HepG2 (cell line): ENCODE results near the gene FIZ1. TPM values are rescaled to one million over a fixed set of nuclear protein-coding genes. Genes with fewer than 3 reads are reported as not detected.

Source experiments
- ASH2L ChIP-seq: fragments of 300-600, 200-600 bp; sonication (generic); IDR thresholded peaks from 2 replicates; pipeline ENCODE4 v1.7.0; 2017; ENCODE audit warnings: low read depth, mild to moderate bottlenecking, moderate library complexity, mixed read lengths, low read length; ENCODE audit not compliant: insufficient read length
- BHLHE40 ChIP-seq: IDR thresholded peaks from 2 replicates; pipeline ENCODE4 v1.6.1; 2011; ENCODE audit warnings: low read length, improper control_type of control experiment
- HOXA7 ChIP-seq: sonication (generic); formaldehyde crosslinking; IDR thresholded peaks from 2 replicates; pipeline ENCODE4 v1.8.1; 2022; ENCODE audit warnings: mild to moderate bottlenecking, missing genetic modification reagents, moderate library complexity
- KDM2A ChIP-seq: sonication (generic); formaldehyde crosslinking; IDR thresholded peaks from 2 replicates; pipeline ENCODE4 v1.4.0; 2020; ENCODE audit warnings: low read depth, missing genetic modification reagents, borderline replicate concordance
- NR3C1 ChIP-seq: sonication (generic); formaldehyde crosslinking; IDR thresholded peaks from 2 replicates; pipeline ENCODE4 v1.4.0; 2020; ENCODE audit warnings: missing genetic modification reagents
- U2AF1 ChIP-seq: fragments of 200-400 bp; formaldehyde crosslinking; optimal IDR thresholded peaks from 2 replicates; pipeline ENCODE3; 2017; ENCODE audit warnings: mild to moderate bottlenecking, low read depth, low read length
- ZNF510 ChIP-seq: sonication (generic); formaldehyde crosslinking; IDR thresholded peaks from 2 replicates; pipeline ENCODE4 v1.4.0; 2020; ENCODE audit warnings: low read depth, mild to moderate bottlenecking, missing genetic modification reagents
- ZNF530 ChIP-seq: sonication (generic); formaldehyde crosslinking; IDR thresholded peaks from 2 replicates; pipeline ENCODE4 v1.5.0; 2020; ENCODE audit warnings: low read depth, mild to moderate bottlenecking, missing genetic modification reagents
- ZNF563 ChIP-seq: sonication (generic); formaldehyde crosslinking; IDR thresholded peaks from 2 replicates; pipeline ENCODE4 v1.8.0; 2022; ENCODE audit warnings: mild to moderate bottlenecking, moderate library complexity, missing genetic modification reagents
- polyA plus RNA-seq, 8 experiments: library from polyadenylated mRNA; depleted of rRNA in 3 of 8; stranded (reverse) in 7 of 8; unstranded in 1 of 8; fragments of >200 nt; fragmentation: Illumina TruSeq in 4 of 8; extraction: Trizol in 4 of 8; gene quantifications; 2 replicates each; pipeline versions ENCODE4 v1.2.1 to v1.2.3, GENCODE V29; 2011 to 2016; ENCODE audit warnings: low read depth in 4 of 8, missing spikeins in 1 of 8, mixed read lengths in 1 of 8; ENCODE audit not compliant: insufficient read depth in 1 of 8
- total RNA-seq, 5 experiments: library from RNA; depleted of rRNA; stranded (reverse); fragments of >200 nt; fragmentation: Illumina TruSeq; extraction: Trizol; gene quantifications; 2 replicates each; pipeline ENCODE4 v1.2.3, GENCODE V29; 2016; ENCODE audit warnings: low read depth in 1 of 5
- TF ChIP-seq, protein P1 (sequence below): sonication (generic); formaldehyde crosslinking; IDR thresholded peaks from 2 replicates; pipeline ENCODE4 v1.8.1; 2023; ENCODE audit warnings: mild to moderate bottlenecking, inconsistent platforms, moderate library complexity, missing genetic modification reagents, borderline replicate concordance
- TF ChIP-seq, protein P2 (sequence below): sonication (generic); formaldehyde crosslinking; IDR thresholded peaks from 2 replicates; pipeline ENCODE4 v1.8.1; 2023; ENCODE audit warnings: missing genetic modification reagents, inconsistent platforms, borderline replicate concordance
- TF ChIP-seq, protein P3 (sequence below): sonication (generic); formaldehyde crosslinking; IDR thresholded peaks from 2 replicates; pipeline ENCODE4 v1.9.0; 2021; ENCODE audit warnings: missing genetic modification reagents, borderline replicate concordance
- TF ChIP-seq, protein P4 (sequence below): sonication (generic); formaldehyde crosslinking; IDR thresholded peaks from 2 replicates; pipeline ENCODE4 v1.4.0; 2020; ENCODE audit warnings: mild to moderate bottlenecking, missing genetic modification reagents
- TF ChIP-seq, protein P5 (sequence below): sonication (generic); formaldehyde crosslinking; IDR thresholded peaks from 2 replicates; pipeline ENCODE4 v1.4.0; 2020; ENCODE audit warnings: missing genetic modification reagents, mild to moderate bottlenecking, borderline replicate concordance

FIZ1 gene
- total and polyA plus RNA-seq, 2 of the 13 experiments (the other 11 are each of a cell fraction or from before 2014, with no cell fraction given): 3.6 to 5.9 TPM

DNA sequence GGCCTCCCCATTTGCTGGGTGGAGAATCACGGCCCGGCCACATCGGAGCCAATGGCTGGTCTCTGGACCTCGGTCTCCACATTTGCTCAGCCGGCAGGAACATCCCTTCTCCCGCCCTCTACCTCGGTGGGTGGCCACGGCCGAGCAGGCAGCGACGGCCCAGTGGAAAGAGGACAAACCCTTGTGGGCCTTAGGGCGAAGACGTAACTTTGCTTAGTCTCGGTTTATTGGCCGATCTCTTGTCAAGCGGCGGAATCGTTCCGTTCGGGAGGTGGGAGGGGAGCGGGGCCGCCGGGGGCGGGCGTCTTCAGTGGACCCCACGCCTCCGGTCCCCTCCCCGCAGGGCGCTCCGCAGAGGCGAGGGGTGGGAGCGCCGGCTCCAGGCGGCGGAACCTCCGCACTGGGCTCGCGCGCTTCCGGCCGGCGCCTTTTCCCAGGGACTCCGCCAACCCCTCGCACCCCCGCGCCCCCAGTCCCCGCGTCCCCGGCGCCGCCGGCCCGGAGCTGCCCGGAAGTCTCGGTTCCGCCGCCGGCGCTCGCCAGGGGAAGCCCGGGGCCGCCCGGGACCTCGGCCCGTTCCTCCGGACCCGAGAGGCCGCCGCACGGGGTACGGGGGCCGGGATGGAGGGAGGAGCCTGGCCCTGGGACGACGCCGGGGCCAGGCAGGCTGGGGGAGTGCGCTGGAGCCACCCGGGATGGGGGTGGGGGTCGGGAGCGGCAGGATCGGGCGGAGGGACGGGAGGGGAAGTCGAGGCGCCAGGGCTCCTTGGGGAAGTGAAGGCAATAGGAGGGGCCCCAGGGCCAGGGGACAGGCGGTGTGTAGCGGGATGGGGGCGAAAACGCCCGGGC is 41.5 kb upstream of the FIZ1 start, which contains the start of gene ZNF580 (continued):
- TF ChIP-seq BHLHE40 (no peak), KDM2A (CRISPR knock-in tag) (peak; percentile 94), NR3C1 (CRISPR knock-in tag) (no peak), ZNF563 (peak; percentile 66; the same call in 1 of the 2 replicates), ZNF530 (CRISPR knock-in tag) (no peak), HOXA7 (CRISPR knock-in tag) (no peak), ASH2L (peak; percentile 36), U2AF1 (no peak), ZNF510 (no peak)
- TF ChIP-seq, protein P1, sequence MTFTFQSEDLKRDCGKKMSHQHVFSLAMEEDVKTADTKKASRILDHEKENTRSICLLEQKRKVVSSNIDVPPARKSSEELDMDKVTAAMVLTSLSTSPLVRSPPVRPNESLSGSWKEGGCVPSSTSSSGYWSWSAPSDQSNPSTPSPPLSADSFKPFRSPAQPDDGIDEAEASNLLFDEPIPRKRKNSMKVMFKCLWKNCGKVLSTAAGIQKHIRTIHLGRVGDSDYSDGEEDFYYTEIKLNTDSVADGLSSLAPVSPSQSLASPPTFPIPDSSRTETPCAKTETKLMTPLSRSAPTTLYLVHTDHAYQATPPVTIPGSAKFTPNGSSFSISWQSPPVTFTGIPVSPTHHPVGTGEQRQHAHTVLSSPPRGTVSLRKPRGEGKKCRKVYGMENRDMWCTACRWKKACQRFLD (CRISPR knock-in tag): 0 out of 2 replicates have a peak, but pooled peaks have one; percentile 66
- TF ChIP-seq, protein P2, sequence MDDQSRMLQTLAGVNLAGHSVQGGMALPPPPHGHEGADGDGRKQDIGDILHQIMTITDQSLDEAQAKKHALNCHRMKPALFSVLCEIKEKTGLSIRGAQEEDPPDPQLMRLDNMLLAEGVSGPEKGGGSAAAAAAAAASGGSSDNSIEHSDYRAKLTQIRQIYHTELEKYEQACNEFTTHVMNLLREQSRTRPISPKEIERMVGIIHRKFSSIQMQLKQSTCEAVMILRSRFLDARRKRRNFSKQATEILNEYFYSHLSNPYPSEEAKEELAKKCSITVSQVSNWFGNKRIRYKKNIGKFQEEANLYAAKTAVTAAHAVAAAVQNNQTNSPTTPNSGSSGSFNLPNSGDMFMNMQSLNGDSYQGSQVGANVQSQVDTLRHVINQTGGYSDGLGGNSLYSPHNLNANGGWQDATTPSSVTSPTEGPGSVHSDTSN (CRISPR knock-in tag): no peak
- TF ChIP-seq, protein P3, sequence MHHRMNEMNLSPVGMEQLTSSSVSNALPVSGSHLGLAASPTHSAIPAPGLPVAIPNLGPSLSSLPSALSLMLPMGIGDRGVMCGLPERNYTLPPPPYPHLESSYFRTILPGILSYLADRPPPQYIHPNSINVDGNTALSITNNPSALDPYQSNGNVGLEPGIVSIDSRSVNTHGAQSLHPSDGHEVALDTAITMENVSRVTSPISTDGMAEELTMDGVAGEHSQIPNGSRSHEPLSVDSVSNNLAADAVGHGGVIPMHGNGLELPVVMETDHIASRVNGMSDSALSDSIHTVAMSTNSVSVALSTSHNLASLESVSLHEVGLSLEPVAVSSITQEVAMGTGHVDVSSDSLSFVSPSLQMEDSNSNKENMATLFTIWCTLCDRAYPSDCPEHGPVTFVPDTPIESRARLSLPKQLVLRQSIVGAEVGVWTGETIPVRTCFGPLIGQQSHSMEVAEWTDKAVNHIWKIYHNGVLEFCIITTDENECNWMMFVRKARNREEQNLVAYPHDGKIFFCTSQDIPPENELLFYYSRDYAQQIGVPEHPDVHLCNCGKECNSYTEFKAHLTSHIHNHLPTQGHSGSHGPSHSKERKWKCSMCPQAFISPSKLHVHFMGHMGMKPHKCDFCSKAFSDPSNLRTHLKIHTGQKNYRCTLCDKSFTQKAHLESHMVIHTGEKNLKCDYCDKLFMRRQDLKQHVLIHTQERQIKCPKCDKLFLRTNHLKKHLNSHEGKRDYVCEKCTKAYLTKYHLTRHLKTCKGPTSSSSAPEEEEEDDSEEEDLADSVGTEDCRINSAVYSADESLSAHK (CRISPR knock-in tag): no peak; the same call in 1 of the 2 replicates
- TF ChIP-seq, protein P4, sequence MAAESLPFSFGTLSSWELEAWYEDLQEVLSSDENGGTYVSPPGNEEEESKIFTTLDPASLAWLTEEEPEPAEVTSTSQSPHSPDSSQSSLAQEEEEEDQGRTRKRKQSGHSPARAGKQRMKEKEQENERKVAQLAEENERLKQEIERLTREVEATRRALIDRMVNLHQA: no peak
- TF ChIP-seq, protein P5, sequence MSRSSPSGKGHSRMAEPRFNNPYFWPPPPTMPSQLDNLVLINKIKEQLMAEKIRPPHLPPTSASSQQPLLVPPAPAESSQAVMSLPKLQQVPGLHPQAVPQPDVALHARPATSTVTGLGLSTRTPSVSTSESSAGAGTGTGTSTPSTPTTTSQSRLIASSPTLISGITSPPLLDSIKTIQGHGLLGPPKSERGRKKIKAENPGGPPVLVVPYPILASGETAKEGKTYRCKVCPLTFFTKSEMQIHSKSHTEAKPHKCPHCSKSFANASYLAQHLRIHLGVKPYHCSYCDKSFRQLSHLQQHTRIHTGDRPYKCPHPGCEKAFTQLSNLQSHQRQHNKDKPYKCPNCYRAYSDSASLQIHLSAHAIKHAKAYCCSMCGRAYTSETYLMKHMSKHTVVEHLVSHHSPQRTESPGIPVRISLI: no peak
